GM12874 (cell line): ENCODE measurements around the gene BRD3.

Experiments used
- TF ChIP-seq, protein P1 (sequence below): IDR thresholded peaks from 2 replicates; pipeline ENCODE4 v1.5.1; 2011; ENCODE audit warnings: low read depth, mild to moderate bottlenecking, control low read depth, low read length, moderate library complexity; ENCODE audit not compliant: insufficient read depth

The BRD3 gene

GRCh38 chr9:134063571-134064450 is 4.0 kb downstream of the BRD3 start:
- TF ChIP-seq, protein P1, sequence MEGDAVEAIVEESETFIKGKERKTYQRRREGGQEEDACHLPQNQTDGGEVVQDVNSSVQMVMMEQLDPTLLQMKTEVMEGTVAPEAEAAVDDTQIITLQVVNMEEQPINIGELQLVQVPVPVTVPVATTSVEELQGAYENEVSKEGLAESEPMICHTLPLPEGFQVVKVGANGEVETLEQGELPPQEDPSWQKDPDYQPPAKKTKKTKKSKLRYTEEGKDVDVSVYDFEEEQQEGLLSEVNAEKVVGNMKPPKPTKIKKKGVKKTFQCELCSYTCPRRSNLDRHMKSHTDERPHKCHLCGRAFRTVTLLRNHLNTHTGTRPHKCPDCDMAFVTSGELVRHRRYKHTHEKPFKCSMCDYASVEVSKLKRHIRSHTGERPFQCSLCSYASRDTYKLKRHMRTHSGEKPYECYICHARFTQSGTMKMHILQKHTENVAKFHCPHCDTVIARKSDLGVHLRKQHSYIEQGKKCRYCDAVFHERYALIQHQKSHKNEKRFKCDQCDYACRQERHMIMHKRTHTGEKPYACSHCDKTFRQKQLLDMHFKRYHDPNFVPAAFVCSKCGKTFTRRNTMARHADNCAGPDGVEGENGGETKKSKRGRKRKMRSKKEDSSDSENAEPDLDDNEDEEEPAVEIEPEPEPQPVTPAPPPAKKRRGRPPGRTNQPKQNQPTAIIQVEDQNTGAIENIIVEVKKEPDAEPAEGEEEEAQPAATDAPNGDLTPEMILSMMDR = no peak

GRCh38 chr9:134063088-134063570 is 4.7 kb downstream of the BRD3 start:
- TF ChIP-seq, protein P1 = no peak

GRCh38 chr9:134062461-134063087 is 5.3 kb downstream of the BRD3 start:
- TF ChIP-seq, protein P1 = no peak

GRCh38 chr9:134061688-134062371 is 6.0 kb downstream of the BRD3 start:
- TF ChIP-seq, protein P1 = no peak

GRCh38 chr9:134061019-134061687 is 6.7 kb downstream of the BRD3 start:
- TF ChIP-seq, protein P1 = no peak

GRCh38 chr9:134060546-134060945 is 7.3 kb downstream of the BRD3 start:
- TF ChIP-seq, protein P1 = no peak
